CD4-positive, alpha-beta T cell treated with Interferon alpha-2 for 1 hour (primary cell): Measurements from ENCODE around the gene POGK.

Source experiments
- DNase-seq, 2 donors: peaks; one replicate each; pipeline ENCODE4 v3.0.0-alpha.2; 2020 to 2022

Gene POGK

DNA sequence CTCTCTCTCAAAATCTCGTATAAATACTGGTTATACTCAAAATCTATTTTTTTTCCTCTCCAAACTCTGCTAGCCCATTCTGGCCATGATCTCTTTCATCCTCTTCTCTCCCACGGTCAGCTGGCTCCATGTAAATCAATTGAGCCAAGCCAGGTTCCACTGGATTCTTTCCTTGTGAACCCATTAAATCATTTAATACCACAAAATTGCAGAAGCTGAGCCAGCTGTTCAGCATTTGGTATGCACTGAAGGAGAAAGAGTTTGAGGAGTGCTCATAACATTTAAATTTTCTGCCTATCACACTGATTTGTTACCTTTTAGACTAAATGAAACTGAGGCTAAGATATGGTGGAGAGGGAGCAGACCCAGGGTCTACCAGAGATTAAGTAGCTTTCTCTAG lies 65.9 kb downstream of the POGK start:
- no peak for DNase-seq

DNA sequence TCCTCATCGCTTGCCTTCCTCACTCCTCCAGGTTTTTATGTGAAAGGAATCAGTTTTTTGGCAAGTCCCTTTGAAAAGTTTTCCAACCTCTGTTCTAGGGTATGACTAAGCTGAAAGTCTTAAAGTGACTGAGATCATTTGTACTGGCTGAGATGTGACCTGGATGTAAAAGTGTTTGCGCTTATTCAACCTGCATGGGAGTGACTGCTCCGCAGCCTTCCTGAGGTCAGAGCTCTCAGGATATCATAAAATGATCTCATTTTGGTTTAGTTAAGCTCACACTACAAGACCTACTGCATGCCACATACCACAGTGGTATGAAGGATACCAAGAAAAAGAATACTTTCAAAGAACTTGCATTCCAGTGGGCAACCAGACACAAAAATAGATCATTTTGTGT lies 66.6 kb downstream of the POGK start:
- DNase-seq = no peak
